Activated T-cell treated with anti-CD3 and anti-CD28 coated beads, Interleukin-2, amount 50 U/mL, for 24 hours (primary cell): Measurements from ENCODE around the gene MYO1A.
A peak's percentile ranks its signal among the peaks of the same experiment; 100 is the strongest.
"Not testable (repeated sequence)": the region's sequence is repeated elsewhere in the genome, so short reads cannot be mapped to it uniquely, and the experiment has no call there.

ENCODE experiments used
- DNase-seq: peaks from one replicate; pipeline ENCODE4 v3.0.0-alpha.2; 2020
- H3K27ac Mint-ChIP-seq: 2 replicates; pipeline ENCODE4 v1.8.0; 2020; ENCODE audit warnings: mild to moderate bottlenecking, mixed read lengths
- H3K27me3 Mint-ChIP-seq: 2 replicates; pipeline ENCODE4 v1.8.0; 2020; ENCODE audit warnings: mixed read lengths
- H3K36me3 Mint-ChIP-seq: 2 replicates; pipeline ENCODE4 v1.8.0; 2020; ENCODE audit warnings: low read depth, mixed read lengths
- H3K4me1 Mint-ChIP-seq: 2 replicates; pipeline ENCODE4 v1.8.0; 2020; ENCODE audit warnings: low read depth, mixed read lengths
- H3K4me3 Mint-ChIP-seq: 2 replicates; pipeline ENCODE4 v1.8.0; 2020; ENCODE audit warnings: mild to moderate bottlenecking, moderate library complexity, mixed read lengths
- H3K9me3 Mint-ChIP-seq: 2 replicates; pipeline ENCODE4 v1.8.0; 2020; ENCODE audit warnings: mixed read lengths

The MYO1A gene

GRCh38 chr12:57027011-57027804 lies 22.7 kb downstream of the MYO1A start:
- H3K36me3 Mint-ChIP-seq: no peaks in the 10 kb centered on the region
- no peaks in the 10 kb centered on the region for H3K9me3 Mint-ChIP-seq
- H3K4me3 Mint-ChIP-seq: no peak overlapping the region
- DNase-seq: peak; percentile 55
- peaks cover 48% of the 10 kb centered on the region for H3K4me1 Mint-ChIP-seq
- no peaks in the 10 kb centered on the region for H3K27me3 Mint-ChIP-seq
- peak overlapping the region; percentile 90 for H3K27ac Mint-ChIP-seq

GRCh38 chr12:57025196-57025595 lies 24.7 kb downstream of the MYO1A start:
- H3K9me3 Mint-ChIP-seq: no peaks in the 10 kb centered on the region
- no peaks in the 10 kb centered on the region for H3K36me3 Mint-ChIP-seq

GRCh38 chr12:57022324-57022723 lies 27.6 kb downstream of the MYO1A start:
- H3K4me1 Mint-ChIP-seq: peaks cover 30% of the 10 kb centered on the region
- not testable (repeated sequence) for H3K4me3 Mint-ChIP-seq, H3K9me3 Mint-ChIP-seq, H3K27me3 Mint-ChIP-seq, H3K36me3 Mint-ChIP-seq, H3K27ac Mint-ChIP-seq, DNase-seq

More at GRCh38 chr12:57025196-57025595, 24.7 kb downstream of the MYO1A start:
- H3K27me3 Mint-ChIP-seq: no peaks in the 10 kb centered on the region
- no peak for DNase-seq
- H3K4me1 Mint-ChIP-seq: peaks cover 34% of the 10 kb centered on the region
- H3K27ac Mint-ChIP-seq: no peak overlapping the region
- no peak overlapping the region for H3K4me3 Mint-ChIP-seq

- Mint-ChIP-seq H3K4me3 (no peak overlapping the region), H3K9me3 (no peaks in the 10 kb centered on the region), H3K27ac (peak overlapping the region; percentile 75), H3K27me3 (no peaks in the 10 kb centered on the region), H3K4me1 (peaks cover 14% of the 10 kb centered on the region), H3K36me3 (no peaks in the 10 kb centered on the region)
- no peak for DNase-seq
Observed at GRCh38 chr12:57019983-57020719, 29.8 kb downstream of the MYO1A start.

- no peak for DNase-seq
- Mint-ChIP-seq H3K9me3 (no peaks in the 10 kb centered on the region), H3K4me1 (peaks cover 14% of the 10 kb centered on the region), H3K27me3 (peaks cover 3% of the 10 kb centered on the region), H3K27ac (no peak overlapping the region), H3K36me3 (no peaks in the 10 kb centered on the region), H3K4me3 (no peak overlapping the region)
Observed at GRCh38 chr12:57018906-57019305, 31.0 kb downstream of the MYO1A start.

GRCh38 chr12:57018353-57018752 lies 31.6 kb downstream of the MYO1A start:
- H3K27me3 Mint-ChIP-seq, H3K9me3 Mint-ChIP-seq, H3K27ac Mint-ChIP-seq, H3K4me3 Mint-ChIP-seq, DNase-seq, H3K36me3 Mint-ChIP-seq: not testable (repeated sequence)
- H3K4me1 Mint-ChIP-seq: peaks cover 14% of the 10 kb centered on the region

GRCh38 chr12:57016348-57016747 lies 33.6 kb downstream of the MYO1A start, which contains the start of gene TAC3:
TAC3 (minus strand) TSS chr12:57016529; CDS start chr12:57015797, 732 bp downstream.
- H3K36me3 Mint-ChIP-seq: no peaks in the 10 kb centered on the region
- peaks cover 32% of the 10 kb centered on the region for H3K4me1 Mint-ChIP-seq
- no peak for DNase-seq
- no peaks in the 10 kb centered on the region for H3K9me3 Mint-ChIP-seq
- H3K27me3 Mint-ChIP-seq: peaks cover 7% of the 10 kb centered on the region
- H3K27ac Mint-ChIP-seq: no peak within 1 kb of the TSS
- H3K4me3 Mint-ChIP-seq: no peak within 1 kb of the TSS

- H3K9me3 Mint-ChIP-seq: no peaks in the 10 kb centered on the region
- peaks cover 43% of the 10 kb centered on the region for H3K4me1 Mint-ChIP-seq
- no peaks in the 10 kb centered on the region for H3K36me3 Mint-ChIP-seq
- no peak for DNase-seq
- no peak overlapping the region for H3K4me3 Mint-ChIP-seq
- H3K27ac Mint-ChIP-seq: peak overlapping the region; percentile 3
- peaks cover 7% of the 10 kb centered on the region for H3K27me3 Mint-ChIP-seq
Observed at GRCh38 chr12:57012600-57013465, 37.1 kb downstream of the MYO1A start.

GRCh38 chr12:57011438-57012424 lies 38.2 kb downstream of the MYO1A start:
- peaks cover 7% of the 10 kb centered on the region for H3K27me3 Mint-ChIP-seq
- H3K4me1 Mint-ChIP-seq: peaks cover 54% of the 10 kb centered on the region
- peak overlapping the region; percentile 77 for H3K27ac Mint-ChIP-seq
- peak overlapping the region; percentile 38 for H3K4me3 Mint-ChIP-seq
- H3K9me3 Mint-ChIP-seq: no peaks in the 10 kb centered on the region
- H3K36me3 Mint-ChIP-seq: no peaks in the 10 kb centered on the region
- peak; percentile 51 for DNase-seq

- Mint-ChIP-seq H3K4me1 (peaks cover 56% of the 10 kb centered on the region), H3K27ac (peak overlapping the region; percentile 77), H3K4me3 (no peak overlapping the region), H3K27me3 (peaks cover 7% of the 10 kb centered on the region), H3K36me3 (peaks cover 2% of the 10 kb centered on the region), H3K9me3 (no peaks in the 10 kb centered on the region)
- no peak for DNase-seq
Observed at GRCh38 chr12:57010627-57011247, 39.2 kb downstream of the MYO1A start.

GRCh38 chr12:57009949-57010626 lies 39.8 kb downstream of the MYO1A start:
- Mint-ChIP-seq H3K9me3 (no peaks in the 10 kb centered on the region), H3K36me3 (peaks cover 8% of the 10 kb centered on the region), H3K27me3 (peaks cover 7% of the 10 kb centered on the region), H3K27ac (no peak overlapping the region), H3K4me3 (no peak overlapping the region), H3K4me1 (peaks cover 63% of the 10 kb centered on the region)
- DNase-seq: peak; percentile 22

GRCh38 chr12:57008178-57008577 lies 41.8 kb downstream of the MYO1A start:
- H3K4me3 Mint-ChIP-seq: no peak overlapping the region
- H3K27ac Mint-ChIP-seq: peak overlapping the region; percentile 91
- peaks cover 78% of the 10 kb centered on the region for H3K4me1 Mint-ChIP-seq
- peaks cover 26% of the 10 kb centered on the region for H3K36me3 Mint-ChIP-seq
- no peak for DNase-seq
- H3K9me3 Mint-ChIP-seq: no peaks in the 10 kb centered on the region
- H3K27me3 Mint-ChIP-seq: no peaks in the 10 kb centered on the region
